Stimulated activated naive B cell treated with anti-CD40 and anti-IgM and Interleukin-4, amounts not matched to agents 10 μg/mL and 1 μg/mL and 100 μg/mL, for 72 hours (primary cell): ENCODE data around the gene SGMS1.

Experiments
- ATAC-seq, 2 donors: fragments of 150-1000 bp; cut with Tn5 transposase; replicated peaks; 2 replicates each; pipeline ENCODE4 v1.10.0; 2021; ENCODE audit warnings: moderate library complexity in 1 of 2
- DNase-seq: peaks from one replicate; pipeline ENCODE4 v3.0.0; 2021
- H3K27ac Mint-ChIP-seq: one replicate; pipeline ENCODE4 v1.8.0; 2022; ENCODE audit warnings: mild to moderate bottlenecking, mixed read lengths
- H3K27me3 Mint-ChIP-seq, 2 donors: one replicate each; pipeline ENCODE4 v1.8.0; 2022; ENCODE audit warnings: mixed read lengths in 2 of 2
- H3K36me3 Mint-ChIP-seq, 2 donors: one replicate each; pipeline ENCODE4 v1.8.0; 2022; ENCODE audit warnings: mixed read lengths in 2 of 2, mild to moderate bottlenecking in 1 of 2
- H3K4me1 Mint-ChIP-seq, 2 donors: one replicate each; pipeline ENCODE4 v1.8.0; 2022; ENCODE audit warnings: mixed read lengths in 2 of 2, mild to moderate bottlenecking in 1 of 2
- H3K4me3 Mint-ChIP-seq, 2 donors: one replicate each; pipeline ENCODE4 v1.8.0; 2022; ENCODE audit warnings: mild to moderate bottlenecking in 2 of 2, mixed read lengths in 2 of 2, moderate library complexity in 1 of 2
- H3K9me3 Mint-ChIP-seq, 2 donors: one replicate each; pipeline ENCODE4 v1.8.0; 2022; ENCODE audit warnings: mixed read lengths in 2 of 2, mild to moderate bottlenecking in 1 of 2

The SGMS1 gene

GRCh38 chr10:50607356-50607925 lies 16.3 kb downstream of the SGMS1 start:
- no peak for ATAC-seq
- no peak for DNase-seq
- peaks cover 1 to 6% of the 10 kb centered on the region in 2 donors for H3K36me3 Mint-ChIP-seq
- peaks cover 41 to 68% of the 10 kb centered on the region in 2 donors for H3K4me1 Mint-ChIP-seq
- no peaks in the 10 kb centered on the region for H3K27me3 Mint-ChIP-seq
- H3K9me3 Mint-ChIP-seq: no peaks in the 10 kb centered on the region
- H3K27ac Mint-ChIP-seq: no peak overlapping the region
- no peak overlapping the region for H3K4me3 Mint-ChIP-seq

- Mint-ChIP-seq H3K4me1 (peaks cover 32 to 57% of the 10 kb centered on the region in 2 donors), H3K36me3 (peaks cover 0 to 2% of the 10 kb centered on the region in 2 donors), H3K4me3 (no peak overlapping the region), H3K27ac (no peak overlapping the region), H3K27me3 (no peaks in the 10 kb centered on the region), H3K9me3 (no peaks in the 10 kb centered on the region)
- no peak for ATAC-seq
- no peak for DNase-seq
Measured at GRCh38 chr10:50605951-50606270, 17.8 kb downstream of the SGMS1 start.

GRCh38 chr10:50605269-50605950 lies 18.3 kb downstream of the SGMS1 start:
- Mint-ChIP-seq H3K4me1 (peaks cover 34 to 59% of the 10 kb centered on the region in 2 donors), H3K36me3 (peaks cover 0 to 4% of the 10 kb centered on the region in 2 donors), H3K27me3 (no peaks in the 10 kb centered on the region), H3K27ac (peak overlapping the region; percentile 14), H3K9me3 (no peaks in the 10 kb centered on the region), H3K4me3 (no peak overlapping the region)
- DNase-seq (no peak), ATAC-seq (no peak)

GRCh38 chr10:50604809-50605208 lies 18.9 kb downstream of the SGMS1 start:
- ATAC-seq: no peak
- Mint-ChIP-seq H3K27ac (peak overlapping the region; percentile 14), H3K36me3 (peaks cover 0 to 4% of the 10 kb centered on the region in 2 donors), H3K4me3 (no peak overlapping the region), H3K4me1 (peaks cover 31 to 55% of the 10 kb centered on the region in 2 donors), H3K9me3 (no peaks in the 10 kb centered on the region), H3K27me3 (no peaks in the 10 kb centered on the region)
- no peak for DNase-seq

GRCh38 chr10:50604049-50604640 lies 19.6 kb downstream of the SGMS1 start:
- Mint-ChIP-seq H3K4me1 (peaks cover 31 to 55% of the 10 kb centered on the region in 2 donors), H3K27ac (no peak overlapping the region), H3K4me3 (peak overlapping the region; percentile 65 to 74), H3K36me3 (peaks cover 0 to 4% of the 10 kb centered on the region in 2 donors), H3K27me3 (no peaks in the 10 kb centered on the region), H3K9me3 (no peaks in the 10 kb centered on the region)
- DNase-seq (no peak), ATAC-seq (peak; percentile 79 to 84)

GRCh38 chr10:50603151-50603850 lies 20.5 kb downstream of the SGMS1 start:
- no peaks in the 10 kb centered on the region for H3K27me3 Mint-ChIP-seq
- DNase-seq (no peak), ATAC-seq (no peak)
- no peak overlapping the region for H3K4me3 Mint-ChIP-seq
- H3K4me1 Mint-ChIP-seq: peaks cover 31 to 63% of the 10 kb centered on the region in 2 donors
- peaks cover 3 to 8% of the 10 kb centered on the region in 2 donors for H3K36me3 Mint-ChIP-seq
- no peaks in the 10 kb centered on the region for H3K9me3 Mint-ChIP-seq
- no peak overlapping the region for H3K27ac Mint-ChIP-seq

- no peaks in the 10 kb centered on the region for H3K27me3 Mint-ChIP-seq
- ATAC-seq (no peak), DNase-seq (no peak)
- no peaks in the 10 kb centered on the region for H3K9me3 Mint-ChIP-seq
- peaks cover 7 to 8% of the 10 kb centered on the region in 2 donors for H3K36me3 Mint-ChIP-seq
- peaks cover 24 to 55% of the 10 kb centered on the region in 2 donors for H3K4me1 Mint-ChIP-seq
- H3K27ac Mint-ChIP-seq: no peak overlapping the region
- H3K4me3 Mint-ChIP-seq: no peak overlapping the region
Measured at GRCh38 chr10:50601974-50602373, 21.8 kb downstream of the SGMS1 start.

- ATAC-seq (no peak), DNase-seq (no peak)
- Mint-ChIP-seq H3K4me3 (no peak overlapping the region), H3K27ac (no peak overlapping the region), H3K9me3 (no peaks in the 10 kb centered on the region), H3K27me3 (no peaks in the 10 kb centered on the region), H3K36me3 (peaks cover 7 to 8% of the 10 kb centered on the region in 2 donors), H3K4me1 (peaks cover 23 to 51% of the 10 kb centered on the region in 2 donors)
Measured at GRCh38 chr10:50600831-50601477, 22.8 kb downstream of the SGMS1 start.

GRCh38 chr10:50600286-50600685 lies 23.5 kb downstream of the SGMS1 start:
- H3K27ac Mint-ChIP-seq: no peak overlapping the region
- no peak for DNase-seq
- no peaks in the 10 kb centered on the region for H3K27me3 Mint-ChIP-seq
- peaks cover 7 to 8% of the 10 kb centered on the region in 2 donors for H3K36me3 Mint-ChIP-seq
- H3K9me3 Mint-ChIP-seq: no peaks in the 10 kb centered on the region
- peaks cover 21 to 46% of the 10 kb centered on the region in 2 donors for H3K4me1 Mint-ChIP-seq
- ATAC-seq: no peak
- no peak overlapping the region for H3K4me3 Mint-ChIP-seq

GRCh38 chr10:50596897-50597296 lies 26.9 kb downstream of the SGMS1 start:
- H3K27me3 Mint-ChIP-seq: no peaks in the 10 kb centered on the region
- DNase-seq (no peak), ATAC-seq (no peak)
- peaks cover 7 to 8% of the 10 kb centered on the region in 2 donors for H3K36me3 Mint-ChIP-seq
- no peaks in the 10 kb centered on the region for H3K9me3 Mint-ChIP-seq
- H3K27ac Mint-ChIP-seq: no peak overlapping the region
- H3K4me3 Mint-ChIP-seq: no peak overlapping the region
- H3K4me1 Mint-ChIP-seq: peaks cover 13 to 28% of the 10 kb centered on the region in 2 donors

- no peak for DNase-seq
- ATAC-seq: no peak
- no peak overlapping the region for H3K27ac Mint-ChIP-seq
- no peak overlapping the region for H3K4me3 Mint-ChIP-seq
- H3K4me1 Mint-ChIP-seq: peaks cover 13 to 28% of the 10 kb centered on the region in 2 donors
- peaks cover 7 to 8% of the 10 kb centered on the region in 2 donors for H3K36me3 Mint-ChIP-seq
- H3K27me3 Mint-ChIP-seq: no peaks in the 10 kb centered on the region
- H3K9me3 Mint-ChIP-seq: no peaks in the 10 kb centered on the region
Measured at GRCh38 chr10:50596456-50596855, 27.3 kb downstream of the SGMS1 start.

GRCh38 chr10:50595785-50596184 lies 28.0 kb downstream of the SGMS1 start:
- H3K4me1 Mint-ChIP-seq: peaks cover 9 to 22% of the 10 kb centered on the region in 2 donors
- no peak for ATAC-seq
- no peak overlapping the region for H3K4me3 Mint-ChIP-seq
- H3K9me3 Mint-ChIP-seq: no peaks in the 10 kb centered on the region
- H3K36me3 Mint-ChIP-seq: peaks cover 6 to 7% of the 10 kb centered on the region in 2 donors
- DNase-seq: no peak
- H3K27me3 Mint-ChIP-seq: no peaks in the 10 kb centered on the region
- no peak overlapping the region for H3K27ac Mint-ChIP-seq

- DNase-seq (no peak), ATAC-seq (no peak)
- Mint-ChIP-seq H3K4me3 (no peak overlapping the region), H3K27me3 (no peaks in the 10 kb centered on the region), H3K4me1 (peaks cover 7 to 11% of the 10 kb centered on the region in 2 donors), H3K36me3 (peaks cover 8 to 9% of the 10 kb centered on the region in 2 donors), H3K9me3 (no peaks in the 10 kb centered on the region), H3K27ac (no peak overlapping the region)
Measured at GRCh38 chr10:50593523-50594376, 30.0 kb downstream of the SGMS1 start.
